ENCODE data around the gene NPAS2.

Gene NPAS2

GRCh38 chr2:100971221-100971620 is 151.3 kb downstream of the NPAS2 start:
- no peak for DNase-seq (ENCODE audit: low spot score)

GRCh38 chr2:100972452-100972851 is 152.5 kb downstream of the NPAS2 start:
- no peak for DNase-seq (ENCODE audit: low spot score)

GRCh38 chr2:100974712-100975520 is 155.0 kb downstream of the NPAS2 start:
- DNase-seq (ENCODE audit: low spot score) = no peak

GRCh38 chr2:100975521-100975785 is 155.5 kb downstream of the NPAS2 start:
- DNase-seq (ENCODE audit: low spot score) = no peak

GRCh38 chr2:100976061-100976460 is 156.1 kb downstream of the NPAS2 start:
- DNase-seq (ENCODE audit: low spot score) = no peak

- DNase-seq (ENCODE audit: low spot score) = no peak
Observed at GRCh38 chr2:100976645-100977391, 156.9 kb downstream of the NPAS2 start.

- DNase-seq (ENCODE audit: low spot score) = no peak
Observed at GRCh38 chr2:100977511-100977910, 157.6 kb downstream of the NPAS2 start.

GRCh38 chr2:100978582-100979191 is 158.7 kb downstream of the NPAS2 start:
- DNase-seq (ENCODE audit: low spot score) = no peak

GRCh38 chr2:100980046-100980445 is 160.1 kb downstream of the NPAS2 start:
- DNase-seq (ENCODE audit: low spot score) = no peak

- no peak for DNase-seq (ENCODE audit: low spot score)
Observed at GRCh38 chr2:100981011-100981410, 161.1 kb downstream of the NPAS2 start.

- no peak for DNase-seq (ENCODE audit: low spot score)
Observed at GRCh38 chr2:100982431-100982861, 162.5 kb downstream of the NPAS2 start.

GRCh38 chr2:100983201-100983600 is 163.3 kb downstream of the NPAS2 start:
- DNase-seq (ENCODE audit: low spot score) = no peak

- DNase-seq (ENCODE audit: low spot score) = no peak
Observed at GRCh38 chr2:100983684-100984310, 163.9 kb downstream of the NPAS2 start.

- peak; percentile 76 for DNase-seq (ENCODE audit: low spot score)
Observed at GRCh38 chr2:100984892-100985307, 165.0 kb downstream of the NPAS2 start.

- DNase-seq (ENCODE audit: low spot score) = no peak
Observed at GRCh38 chr2:100986157-100986556, 166.2 kb downstream of the NPAS2 start.

- no peak for DNase-seq (ENCODE audit: low spot score)
Observed at GRCh38 chr2:100987536-100987935, 167.6 kb downstream of the NPAS2 start.

- DNase-seq (ENCODE audit: low spot score) = no peak
Observed at GRCh38 chr2:100987974-100988373, 168.0 kb downstream of the NPAS2 start.

GRCh38 chr2:100988630-100989417 is 168.9 kb downstream of the NPAS2 start:
- no peak for DNase-seq (ENCODE audit: low spot score)

- no peak for DNase-seq (ENCODE audit: low spot score)
Observed at GRCh38 chr2:100989666-100990065, 169.7 kb downstream of the NPAS2 start.

GRCh38 chr2:100990166-100990565 is 170.2 kb downstream of the NPAS2 start:
- no peak for DNase-seq (ENCODE audit: low spot score)

GRCh38 chr2:100990650-100991403 is 170.9 kb downstream of the NPAS2 start:
- DNase-seq (ENCODE audit: low spot score) = no peak

Data from SW480 (cell line).